HG03378 (cell line): ENCODE results near the gene TIMELESS.
"Not testable (repeated sequence)": the region's sequence is repeated elsewhere in the genome, so short reads cannot be mapped to it uniquely, and the experiment has no call there.

Source experiments
- ATAC-seq: cut with Tn5 transposase; IDR thresholded peaks from one replicate; pipeline ENCODE4 v1.9.1; 2021; ENCODE audit warnings: mild to moderate bottlenecking, moderate library complexity; ENCODE audit not compliant: unreplicated experiment

Gene TIMELESS

GRCh38 chr12:56410768-56411167 lies 38.5 kb downstream of the TIMELESS start:
- no peak for ATAC-seq

- no peak for ATAC-seq
These were observed 40.3 kb downstream of the TIMELESS start for GRCh38 chr12:56408799-56409417.

DNA sequence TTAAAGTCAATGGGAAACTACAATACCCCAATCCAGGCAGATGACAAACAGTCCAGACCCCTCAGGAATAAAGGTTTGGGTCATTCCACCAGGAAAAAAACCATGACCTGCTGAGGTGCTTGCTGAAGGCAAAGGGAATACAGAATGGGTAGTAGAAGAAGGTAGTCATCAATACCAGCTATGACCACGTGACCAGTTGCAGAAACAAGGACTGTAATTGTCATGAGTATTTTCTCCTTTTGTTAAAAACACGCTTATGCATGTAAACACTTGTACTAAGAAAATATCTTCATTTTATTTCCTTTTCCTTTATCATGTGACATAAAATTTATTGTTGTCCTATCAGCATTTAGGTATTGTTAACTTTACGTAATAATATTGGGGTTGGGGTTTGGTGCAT lies 45.0 kb downstream of the TIMELESS start:
- not testable (repeated sequence) for ATAC-seq

- ATAC-seq = not testable (repeated sequence)
These were observed 47.6 kb downstream of the TIMELESS start for GRCh38 chr12:56401612-56402011.

DNA sequence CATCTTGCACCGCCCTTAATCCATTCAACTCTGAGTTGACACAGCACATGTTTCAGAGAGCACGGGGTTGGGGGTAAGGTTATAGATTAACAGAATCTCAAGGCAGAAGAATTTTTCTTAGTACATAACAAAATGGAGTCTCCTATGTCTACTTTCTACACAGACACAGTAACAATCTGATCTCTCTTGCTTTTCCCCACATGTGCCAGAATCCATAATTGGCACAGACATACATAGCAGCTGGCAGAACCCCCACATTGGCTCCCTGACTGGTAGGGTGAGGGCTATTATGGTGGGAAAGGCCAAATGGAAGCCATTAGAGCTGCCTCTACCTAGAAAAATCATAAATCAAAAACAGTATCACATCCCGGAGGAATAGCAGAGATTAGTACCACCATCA lies 48.1 kb downstream of the TIMELESS start:
- ATAC-seq = not testable (repeated sequence)

DNA sequence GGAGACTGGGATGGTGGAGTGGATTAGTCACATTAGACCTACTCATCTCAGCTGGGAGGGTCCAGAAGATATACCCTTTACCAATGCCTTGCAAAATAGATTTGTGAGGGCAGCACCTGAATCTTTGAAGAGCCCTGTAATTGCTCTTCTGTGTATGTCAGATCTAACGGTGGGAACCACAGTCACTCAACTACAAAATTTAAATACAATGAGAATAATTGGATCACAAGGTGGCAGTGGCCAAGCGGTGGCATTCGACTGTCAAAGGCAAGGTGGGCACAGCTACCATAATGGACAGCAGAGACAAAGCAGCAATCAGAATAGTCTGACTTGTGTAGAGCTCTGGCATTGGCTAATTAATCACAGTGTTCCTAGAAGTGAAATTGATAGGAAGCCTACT lies 49.8 kb downstream of the TIMELESS start:
- not testable (repeated sequence) for ATAC-seq

DNA sequence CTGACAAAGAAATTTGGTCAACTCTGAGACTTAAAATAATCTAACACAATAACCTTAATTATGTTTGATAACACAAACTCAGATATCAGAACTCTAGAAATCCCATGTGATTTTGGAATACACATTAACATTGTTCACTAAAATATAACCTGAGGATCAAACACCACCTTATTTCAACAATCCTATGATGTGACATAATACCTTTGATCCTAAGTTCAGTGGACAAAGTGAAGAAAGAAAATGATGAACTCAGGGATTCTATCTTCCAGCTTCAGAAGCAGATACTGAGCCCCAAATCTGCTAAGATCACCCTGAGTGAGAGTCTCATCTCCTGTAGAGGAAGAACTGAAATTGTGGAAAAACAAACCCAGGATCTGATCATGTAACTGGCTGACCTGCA lies 50.9 kb downstream of the TIMELESS start:
- no peak for ATAC-seq

DNA sequence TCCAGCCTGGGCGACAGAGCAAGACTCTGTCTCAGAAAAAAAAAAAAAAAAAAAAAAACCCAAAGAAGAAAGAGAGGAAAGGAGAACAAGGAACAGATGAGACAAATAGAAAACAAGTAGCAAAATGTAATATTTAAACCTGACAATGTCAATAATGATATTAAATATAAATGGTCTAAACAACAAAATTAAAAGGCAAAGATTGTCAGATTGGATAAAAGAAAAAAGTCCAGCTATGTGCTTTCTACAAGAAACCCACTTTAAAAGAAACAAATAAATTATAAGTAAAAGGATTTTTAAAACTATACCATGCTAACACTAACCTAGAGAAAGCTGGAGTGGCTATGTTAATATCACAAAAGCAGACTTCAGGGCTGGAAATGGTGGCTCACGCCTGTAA lies 56.9 kb downstream of the TIMELESS start:
- ATAC-seq = no peak

DNA sequence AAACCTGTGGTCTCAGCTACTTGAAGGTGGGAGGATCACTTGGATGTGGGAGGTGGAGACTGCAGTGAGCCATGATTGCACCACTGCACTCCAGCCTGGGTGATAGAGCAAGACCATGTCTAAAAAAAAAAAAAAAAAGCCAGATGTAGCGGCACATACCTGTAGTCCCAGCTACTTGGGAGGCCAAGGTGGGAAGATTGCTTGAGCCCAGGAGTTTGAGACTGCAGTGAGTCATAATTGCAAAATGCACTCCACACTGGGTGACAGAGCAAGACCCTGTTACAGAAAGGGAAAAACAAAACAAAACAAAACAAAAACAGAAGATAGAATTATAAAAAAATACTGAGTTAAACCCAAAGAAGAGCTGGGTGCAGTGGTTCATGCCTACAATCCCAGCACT lies 57.5 kb downstream of the TIMELESS start:
- ATAC-seq = no peak

DNA sequence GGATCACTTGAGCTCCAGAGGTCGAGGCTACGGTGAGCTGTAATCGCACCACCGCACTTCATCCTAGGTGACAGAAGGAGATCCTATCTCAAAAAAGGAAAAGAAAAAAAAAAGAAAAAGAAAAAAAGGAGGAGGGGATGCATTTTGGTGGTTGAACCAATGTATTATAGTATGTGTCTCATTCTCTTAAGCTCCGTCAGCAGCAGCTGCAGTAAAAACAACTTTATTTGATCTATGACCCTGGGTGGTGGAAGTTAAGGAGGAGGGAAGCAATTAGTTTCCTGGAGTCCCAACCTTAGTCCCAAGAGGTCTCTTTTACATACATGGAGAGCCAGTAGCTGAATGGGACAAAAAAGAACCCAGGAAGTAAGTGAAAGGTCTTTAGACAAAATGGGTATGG lies 59.8 kb downstream of the TIMELESS start:
- ATAC-seq = no peak

DNA sequence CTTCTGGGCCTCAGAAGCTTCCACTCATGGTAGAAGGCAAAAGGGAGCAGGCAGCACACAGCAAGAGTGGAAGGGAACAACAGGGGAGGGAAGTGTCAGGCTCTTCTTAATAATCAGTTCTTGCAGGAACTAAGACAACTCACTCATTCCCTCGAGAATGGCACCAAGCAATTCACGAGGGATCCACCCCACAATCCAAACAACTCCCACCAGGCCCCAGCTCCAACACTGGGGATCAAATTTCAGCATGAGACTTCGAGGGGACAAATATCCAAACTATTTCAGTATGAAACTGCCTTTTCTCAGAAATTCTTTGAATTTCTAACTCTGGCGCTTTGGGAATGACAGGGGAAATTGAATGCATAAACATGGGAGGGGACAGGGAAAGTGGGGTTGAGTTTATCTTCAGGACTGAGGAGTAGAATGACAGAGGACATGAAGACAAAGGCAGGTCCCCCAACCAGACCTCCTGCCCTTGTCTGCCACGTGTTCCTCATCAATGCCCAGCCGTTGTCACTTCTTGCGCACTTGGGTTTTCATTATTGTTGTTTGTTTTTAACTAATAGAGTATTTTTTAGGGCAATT lies 62.0 kb downstream of the TIMELESS start:
- no peak for ATAC-seq

DNA sequence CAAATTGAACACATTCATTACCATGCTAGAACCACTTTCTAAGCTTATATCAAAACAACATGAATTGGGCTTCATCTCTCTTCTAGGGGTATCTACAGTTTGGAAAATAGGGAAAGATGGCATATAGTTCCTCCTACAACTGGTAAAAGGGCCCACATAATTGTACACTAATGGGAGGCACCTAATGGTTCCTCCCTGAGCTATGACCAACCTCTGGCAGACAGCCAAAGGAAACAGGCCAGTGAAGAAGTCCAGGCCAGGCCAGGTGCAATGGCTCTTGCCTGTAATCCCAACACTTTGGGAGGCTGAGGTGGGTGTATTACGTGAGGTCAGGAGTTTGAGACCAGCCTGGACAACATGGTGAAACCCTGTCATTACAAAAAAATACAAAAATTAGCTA lies 63.4 kb downstream of the TIMELESS start:
- no peak for ATAC-seq

DNA sequence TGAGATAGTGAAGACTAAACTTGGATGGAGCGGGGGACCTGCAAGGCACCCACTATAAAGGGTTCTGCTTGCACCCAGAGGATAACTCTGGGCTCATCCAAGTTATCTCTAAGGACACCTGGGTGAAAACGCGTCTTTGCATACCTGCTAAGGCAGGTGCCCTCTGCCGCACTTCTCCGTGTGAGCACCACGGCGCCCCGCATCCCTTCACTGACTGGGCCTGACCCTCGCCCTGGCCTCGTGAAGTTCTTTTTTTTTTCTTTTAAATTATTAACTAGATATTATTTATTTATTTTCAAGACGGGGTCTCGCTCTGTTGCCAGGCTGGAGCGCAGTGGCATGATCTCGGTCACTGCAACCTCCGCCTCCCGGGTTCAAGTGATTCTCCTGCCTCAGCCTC lies 66.6 kb downstream of the TIMELESS start:
- no peak for ATAC-seq

- ATAC-seq = no peak
These were observed 71.3 kb downstream of the TIMELESS start for GRCh38 chr12:56377989-56378316.

GRCh38 chr12:56377310-56377988 lies 71.8 kb downstream of the TIMELESS start:
- no peak for ATAC-seq

- peak; percentile 70 for ATAC-seq
These were observed 73.4 kb downstream of the TIMELESS start for GRCh38 chr12:56375598-56376434.

DNA sequence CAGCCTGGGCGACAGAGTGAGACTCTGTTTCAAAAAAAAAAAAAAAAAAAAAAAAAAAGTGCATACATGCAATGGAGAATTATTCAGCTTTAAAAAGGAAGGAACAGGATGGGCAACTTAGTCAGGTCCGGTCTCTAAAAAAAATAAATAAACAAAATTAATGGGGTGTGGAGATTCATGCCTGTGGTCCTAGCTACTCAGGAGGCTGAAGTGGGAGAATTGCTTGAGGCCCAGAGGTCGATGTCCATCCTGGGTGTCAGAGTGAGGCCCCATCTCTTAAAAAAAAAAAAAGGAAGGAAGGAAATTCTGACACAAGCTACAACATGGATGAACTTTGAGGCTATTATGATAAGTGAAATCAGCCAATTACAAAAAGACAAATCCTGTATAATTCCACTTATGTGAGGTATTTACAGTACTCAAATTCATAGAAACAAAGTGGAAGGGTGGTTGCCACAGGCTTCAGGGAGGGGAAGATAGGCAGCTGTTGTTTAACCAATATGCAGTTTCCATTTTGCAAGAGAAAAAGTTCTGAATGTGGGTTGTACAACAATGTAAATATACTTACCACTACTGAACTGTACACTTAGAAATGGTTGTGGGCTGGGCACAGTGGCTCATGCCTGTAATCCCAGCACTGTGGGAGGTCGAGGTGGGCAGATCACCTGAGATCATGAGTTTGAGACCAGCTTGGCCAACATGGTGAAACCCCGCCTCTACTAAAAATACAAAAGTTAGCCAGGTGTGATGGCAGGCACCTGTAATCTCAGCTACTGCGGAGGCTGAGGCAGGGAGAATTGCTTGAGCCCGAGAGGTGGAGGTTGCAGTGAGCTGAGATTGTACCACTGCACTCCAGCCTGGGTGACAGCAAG lies 74.3 kb downstream of the TIMELESS start:
- ATAC-seq = no peak

- ATAC-seq = no peak
These were observed 75.7 kb downstream of the TIMELESS start for GRCh38 chr12:56373515-56373914.

DNA sequence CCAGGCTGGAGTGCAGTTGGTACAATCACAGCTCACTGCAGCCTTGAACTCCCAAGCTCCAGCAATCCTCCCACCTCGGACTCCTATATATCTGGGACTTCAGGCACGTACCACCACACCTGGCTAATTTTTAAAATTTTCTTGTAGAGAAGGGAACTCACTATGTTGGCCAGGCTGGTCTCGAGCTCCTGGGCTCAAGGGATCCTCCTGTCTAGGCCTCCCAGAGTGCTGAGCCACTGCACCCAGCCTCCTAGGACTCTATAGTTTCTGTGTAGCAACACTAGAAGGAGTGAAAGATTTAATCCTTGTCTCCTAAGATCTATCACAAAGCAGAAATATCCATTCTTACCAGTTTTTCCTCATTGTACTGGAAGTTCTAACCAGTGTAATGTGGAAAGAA lies 82.3 kb downstream of the TIMELESS start:
- ATAC-seq = no peak
